Heart right ventricle (tissue), 16 donors: Measurements from ENCODE around the gene NOVA2. TPM values are rescaled to one million over a fixed set of nuclear protein-coding genes. Genes with fewer than 3 reads are reported as not detected.

Source experiments
- ATAC-seq, 8 donors: fragments of 200-7000 bp; cut with Tn5 transposase; one replicate each; pipeline ENCODE4 v1.9.1; 2020; ENCODE audit warnings: mild to moderate bottlenecking in 8 of 8, moderate library complexity in 8 of 8, moderate number of reproducible peaks in 1 of 8
- DNase-seq, 2 donors: peaks; one replicate each; pipeline ENCODE4 v3.0.0-alpha.2; 2020
- H3K27ac ChIP-seq, 10 donors: fragments of 200-600 bp; sonication (generic) in 2 of 10; one replicate each; pipeline versions ENCODE4 v1.5.0 to v1.8.0; 2020 to 2022; ENCODE audit warnings: mild to moderate bottlenecking in 3 of 10
- H3K27me3 ChIP-seq, 7 donors: fragments of 200-600 bp; one replicate each; pipeline ENCODE4 v1.8.0; 2021 to 2022; ENCODE audit warnings: mild to moderate bottlenecking in 2 of 7
- H3K36me3 ChIP-seq, 9 donors: fragments of 200-600 bp; sonication (generic) in 1 of 9; one replicate each; pipeline versions ENCODE4 v1.5.0 to v1.8.0; 2020 to 2022; ENCODE audit warnings: mild to moderate bottlenecking in 2 of 9
- H3K4me1 ChIP-seq, 9 donors: fragments of 200-600 bp; sonication (generic) in 1 of 9; one replicate each; pipeline versions ENCODE4 v1.5.0 to v1.8.0; 2020 to 2022; ENCODE audit warnings: mild to moderate bottlenecking in 4 of 9
- H3K4me3 ChIP-seq, 10 donors: fragments of 200-600 bp; sonication (generic) in 2 of 10; one replicate each; pipeline versions ENCODE4 v1.5.0 to v1.8.0; 2020 to 2022; ENCODE audit warnings: mild to moderate bottlenecking in 7 of 10, moderate library complexity in 2 of 10
- H3K9me3 ChIP-seq, 11 donors: fragments of 200-600 bp in 10 of 11; sonication (generic) in 2 of 11; one replicate each; pipeline versions ENCODE4 v1.5.0 to v1.8.0; 2013 to 2022; ENCODE audit warnings: mild to moderate bottlenecking in 2 of 11, control low read depth in 1 of 11, moderate library complexity in 1 of 11
- WGBS, 2 donors: extraction: QIAGEN DNeasy Blood & Tissue Kit; methylation state at CpG; one replicate each; pipeline ENCODE4 v1.1.7; 2013; ENCODE audit warnings: inconsistent platforms in 1 of 2; 5-methylcytosine and 5-hydroxymethylcytosine counted together
- intact Hi-C, 10 donors: fragments of 100-400 bp; cut with DNase I; formaldehyde crosslinking; loops; one replicate each; pipeline versions ENCODE4 v1.11.1 to v1.14.2; 2022
- polyA plus RNA-seq, 2 donors: library from polyadenylated mRNA; stranded (reverse); fragments of 200-250 nt; gene quantifications; one replicate each; pipeline ENCODE4 v1.2.3, GENCODE V29; 2013
- total RNA-seq, 10 donors: library from RNA; stranded (reverse); fragmentation: NEBNext Ultra II Directional in 3 of 10; extraction: Animal tissue kit (Norgen Biotek cat#: 25700) in 3 of 10; gene quantifications; one replicate each; pipeline versions ENCODE4 v1.2.1 to v1.2.4, GENCODE V29; 2021 to 2023
- TF ChIP-seq, protein P1 (sequence below), 9 donors: fragments of 200-600 bp; sonication (generic) in 2 of 9; IDR thresholded peaks; one replicate each; pipeline versions ENCODE4 v1.5.0 to v1.8.0; 2021 to 2022; ENCODE audit warnings: antibody characterized with exemption in 9 of 9, mild to moderate bottlenecking in 5 of 9, moderate library complexity in 1 of 9
- donor health status: Arrhythmogenic right ventricular cardiomyopathy.
- donor health status: ischemic (EF 13 %, LVEDD 7.1; RV severe dilation, severe dysfunction).
- donor health status: healthy with polysubstance abuse.
- donor health status: DM: no; HTN: yes; CAD: no.
- donor health status: DM: no; HTN: no; CAD: no.
- donor health status: ischemic (EF 25% LVEDD 6.9; RV normal size, moderate dysfunction).
- donor health status: ischemic (EF 25% LVEDD 5.7; RV mildly dilated, moderate dysfunction).
- donor health status: healthy.
- donor health status: DM: yes; HTN: yes; CAD: no.
- donor health status: Ischemic cardiomyopathy.
- donor health status: ischemic (EF 35%, LVEDD 5.7; RV mildly dilated, moderate dysfunction).
- donor health status: nonischemic (EF 11% LVEDD 7.7; RV severe dilation, severe dysfunction).
- donor health status: DM: yes; HTN: yes; CAD: no.
- donor health status: PGD.
- donor health status: ischemic (EF 29% LVEDD 5.4; RV normal size, mild dysfunction).
- donor health status: nonischemic (EF 23%, LVEDD 6.1; RV moderate dilation, normal function).

Gene NOVA2
- total and polyA plus RNA-seq, 12 donors, result 1.6 to 8.2 (median 5.9) TPM

- DNase-seq (no peak), ATAC-seq (no peak)
- WGBS, 2 donors, result 57% methylated on average over 8 of the region's 8 CpGs
- H3K36me3 ChIP-seq, result no peaks in the 10 kb centered on the region
- H3K27ac ChIP-seq, result no peak overlapping the region
- TF ChIP-seq, protein P1, sequence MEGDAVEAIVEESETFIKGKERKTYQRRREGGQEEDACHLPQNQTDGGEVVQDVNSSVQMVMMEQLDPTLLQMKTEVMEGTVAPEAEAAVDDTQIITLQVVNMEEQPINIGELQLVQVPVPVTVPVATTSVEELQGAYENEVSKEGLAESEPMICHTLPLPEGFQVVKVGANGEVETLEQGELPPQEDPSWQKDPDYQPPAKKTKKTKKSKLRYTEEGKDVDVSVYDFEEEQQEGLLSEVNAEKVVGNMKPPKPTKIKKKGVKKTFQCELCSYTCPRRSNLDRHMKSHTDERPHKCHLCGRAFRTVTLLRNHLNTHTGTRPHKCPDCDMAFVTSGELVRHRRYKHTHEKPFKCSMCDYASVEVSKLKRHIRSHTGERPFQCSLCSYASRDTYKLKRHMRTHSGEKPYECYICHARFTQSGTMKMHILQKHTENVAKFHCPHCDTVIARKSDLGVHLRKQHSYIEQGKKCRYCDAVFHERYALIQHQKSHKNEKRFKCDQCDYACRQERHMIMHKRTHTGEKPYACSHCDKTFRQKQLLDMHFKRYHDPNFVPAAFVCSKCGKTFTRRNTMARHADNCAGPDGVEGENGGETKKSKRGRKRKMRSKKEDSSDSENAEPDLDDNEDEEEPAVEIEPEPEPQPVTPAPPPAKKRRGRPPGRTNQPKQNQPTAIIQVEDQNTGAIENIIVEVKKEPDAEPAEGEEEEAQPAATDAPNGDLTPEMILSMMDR (IDR thresholded peaks at IDR 0.05), result no peak
- H3K27me3 ChIP-seq, result peaks cover 0 to 34% (median 15%) of the 10 kb centered on the region in 7 donors
- H3K9me3 ChIP-seq, result no peaks in the 10 kb centered on the region
- H3K4me3 ChIP-seq, result no peak overlapping the region
- intact Hi-C loops, result loop anchor here in 3 of 10 donors (5.0 to 10.0 kb wide), 2 partner anchors 94 to 101 kb away; no protein-coding TSS in a partner anchor
- H3K4me1 ChIP-seq, result no peaks in the 10 kb centered on the region
Observed at GRCh38 chr19:45911291-45911690, 62.4 kb downstream of the NOVA2 start.

DNA sequence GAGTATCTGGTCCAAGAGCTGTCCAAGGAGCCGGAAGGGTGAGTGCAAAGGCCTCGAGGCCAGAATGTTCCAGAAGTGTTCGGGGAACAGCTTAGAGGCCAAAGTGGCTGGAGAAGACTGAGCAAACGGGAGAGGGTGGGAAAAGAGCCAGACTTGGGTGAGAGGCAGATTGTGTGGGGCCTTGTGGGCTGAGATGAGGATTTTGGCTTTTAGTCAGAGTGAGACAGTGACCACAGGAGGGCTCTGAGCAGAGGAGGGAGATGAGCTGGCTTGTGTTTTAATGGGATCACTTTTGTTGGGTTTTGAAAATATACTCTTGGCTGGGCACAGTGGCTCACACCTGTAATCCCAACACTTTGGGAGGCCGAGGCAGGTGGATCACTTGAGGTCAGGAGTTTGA is 64.7 kb downstream of the NOVA2 start:
- H3K4me1 ChIP-seq, result no peaks in the 10 kb centered on the region
- H3K27ac ChIP-seq, result no peak overlapping the region
- 80 to 83% methylated on average over 5 of the region's 5 CpGs for WGBS, 2 donors
- ATAC-seq, result no peak
- DNase-seq, result no peak
- TF ChIP-seq, protein P1 (IDR thresholded peaks at IDR 0.05), result no peak
- no peaks in the 10 kb centered on the region for H3K36me3 ChIP-seq
- H3K4me3 ChIP-seq, result no peak overlapping the region
- H3K27me3 ChIP-seq, result peaks cover 0 to 25% (median 10%) of the 10 kb centered on the region in 7 donors
- H3K9me3 ChIP-seq, result no peaks in the 10 kb centered on the region
- intact Hi-C loops, result loop anchor here in 1 of 10 donors (5.0 kb wide), 1 partner anchor 922 kb away; no protein-coding TSS in a partner anchor

DNA sequence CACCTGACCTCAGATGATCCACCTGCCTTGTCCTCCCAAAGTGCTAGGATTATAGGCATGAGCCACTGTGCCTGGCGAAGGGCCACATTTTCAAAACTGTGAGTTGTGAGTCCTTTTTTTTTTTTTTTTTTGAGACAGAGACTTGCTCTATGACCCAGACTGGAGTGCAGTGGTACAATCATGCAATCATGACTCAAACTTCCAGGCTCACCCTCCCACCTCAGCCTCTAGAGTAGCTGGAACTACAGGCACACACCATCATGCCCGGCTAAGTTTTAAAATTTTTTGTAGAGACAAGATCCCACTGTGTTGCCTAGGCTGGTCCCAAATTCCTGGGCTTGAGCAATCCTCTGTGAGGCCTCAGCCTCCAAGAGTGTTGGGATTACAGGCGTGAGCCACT is 67.4 kb downstream of the NOVA2 start:
- Histone ChIP-seq H3K36me3 (no peaks in the 10 kb centered on the region), H3K27ac (no peak overlapping the region), H3K4me3 (no peak overlapping the region), H3K4me1 (peaks cover 0 to 15% (median 11%) of the 10 kb centered on the region in 9 donors), H3K9me3 (no peaks in the 10 kb centered on the region), H3K27me3 (peaks cover 0 to 9% (median 4%) of the 10 kb centered on the region in 7 donors)
- TF ChIP-seq, protein P1 (IDR thresholded peaks at IDR 0.05), result no peak
- intact Hi-C loops, result loop anchor here in 1 of 10 donors (5.0 kb wide), 1 partner anchor 919 kb away; no protein-coding TSS in a partner anchor
- no peak for ATAC-seq
- no peak for DNase-seq
- 87 to 95% methylated on average over 3 of the region's 3 CpGs for WGBS, 2 donors

GRCh38 chr19:45905011-45905410 is 68.7 kb downstream of the NOVA2 start:
- peaks cover 0 to 4% (median 0%) of the 10 kb centered on the region in 9 donors for H3K36me3 ChIP-seq
- no peak for ATAC-seq
- no peak overlapping the region for H3K4me3 ChIP-seq
- H3K27ac ChIP-seq, result no peak overlapping the region
- 71 to 73% methylated on average over 10 of the region's 10 CpGs for WGBS, 2 donors
- no peaks in the 10 kb centered on the region for H3K9me3 ChIP-seq
- intact Hi-C loops, result loop anchor here in 1 of 10 donors (5.0 kb wide), 1 partner anchor 918 kb away; no protein-coding TSS in a partner anchor
- H3K27me3 ChIP-seq, result peaks cover 0 to 2% (median 0%) of the 10 kb centered on the region in 7 donors
- no peak for DNase-seq
- TF ChIP-seq, protein P1 (IDR thresholded peaks at IDR 0.05), result no peak
- H3K4me1 ChIP-seq, result peaks cover 0 to 20% (median 18%) of the 10 kb centered on the region in 9 donors
